A549 (cell line): ENCODE results near the gene KRTAP4-11. TPM values are rescaled to one million over a fixed set of nuclear protein-coding genes. Genes with fewer than 3 reads are reported as not detected.

Experiments used
- ATAC-seq, 2 experiments: fragments of 200-7000 bp in 1 of 2; fragments of >200 bp in 1 of 2; cut with Nextera tagmentation in 1 of 2; cut with Tn5 transposase in 1 of 2; 3 replicates each; pipeline versions ENCODE4 v1.8.0 to v1.9.1; 2018 to 2020; ENCODE audit warnings: mild to moderate bottlenecking in 1 of 2, moderate library complexity in 1 of 2
- CTCF ChIA-PET: fragments of 300-600 bp; sonication (Branson Sonifier 250); formaldehyde crosslinking; extraction: SDS; loops from one replicate; lab custom pipeline; 2021; ENCODE audit warnings: antibody characterized with exemption, inconsistent platforms; lab: Yijun Ruan, JAX
- POLR2A ChIA-PET: fragments of 350-600 bp; formaldehyde crosslinking; extraction: SDS; loops from one replicate; lab custom pipeline; 2021; ENCODE audit warnings: antibody characterized with exemption, inconsistent platforms; lab: Yijun Ruan, JAX
- DNase-seq, 2 experiments: peaks; one replicate each; pipeline versions ENCODE4 v3.0.0 to v3.0.0-alpha.2; 2011 to 2016; ENCODE audit warnings: low read depth in 1 of 2, low spot score in 1 of 2
- FAIRE-seq: peaks from 2 replicates; lab custom pipeline; 2011; peaks lifted over from hg19 to GRCh38; lab: Jason Lieb, UNC
- H3K27ac ChIP-seq, 2 experiments: fragments of >200 bp; sonication (Bioruptor Twin); formaldehyde crosslinking; 3 replicates each; pipeline ENCODE4 v1.5.1; 2016 to 2017
- H3K4me1 ChIP-seq: fragments of >200 bp; sonication (Bioruptor Twin); formaldehyde crosslinking; 3 replicates; pipeline ENCODE4 v1.6.1; 2016
- H3K4me2 ChIP-seq: fragments of >200 bp; sonication (Bioruptor Twin); formaldehyde crosslinking; 3 replicates; pipeline ENCODE4 v1.6.1; 2016
- H3K4me3 ChIP-seq: fragments of >200 bp; sonication (Bioruptor Twin); formaldehyde crosslinking; 3 replicates; pipeline ENCODE4 v1.5.1; 2016
- H3K9me3 ChIP-seq: fragments of >200 bp; sonication (Bioruptor Twin); formaldehyde crosslinking; 3 replicates; pipeline ENCODE4 v1.6.1; 2016
- CBX8 ChIP-seq: fragments of 200-600 bp; sonication (generic); IDR thresholded peaks from 2 replicates; pipeline ENCODE4 v1.6.1; 2016
- CHD2 ChIP-seq: fragments of 150-350 bp; IDR thresholded peaks from 2 replicates; pipeline ENCODE4 v1.6.1; 2014; ENCODE audit warnings: low read length; ENCODE audit not compliant: partially characterized antibody
- CHD4 ChIP-seq: fragments of 200-600 bp; sonication (generic); IDR thresholded peaks from 2 replicates; pipeline ENCODE4 v1.6.1; 2016; ENCODE audit warnings: antibody characterized with exemption, mild to moderate bottlenecking, borderline replicate concordance
- ELK1 ChIP-seq: fragments of 150-350 bp; IDR thresholded peaks from 2 replicates; pipeline ENCODE4 v1.6.1; 2014; ENCODE audit warnings: low read depth, mild to moderate bottlenecking, low read length
- ESRRA ChIP-seq: fragments of 150-350 bp; IDR thresholded peaks from 2 replicates; pipeline ENCODE4 v1.6.1; 2014; ENCODE audit warnings: mild to moderate bottlenecking, low read length, borderline replicate concordance
- FOSL2 ChIP-seq, 2 experiments: fragments of 450-650 bp in 1 of 2; fragments of >200 bp in 1 of 2; sonication (Bioruptor Twin) in 1 of 2; formaldehyde crosslinking; IDR thresholded peaks; 2 replicates each; pipeline versions ENCODE4 v1.5.0 to v1.6.1; 2016 to 2020; ENCODE audit warnings: mild to moderate bottlenecking in 1 of 2, moderate library complexity in 1 of 2
- FOXS1 ChIP-seq: fragments of 250-450 bp; sonication (Bioruptor Pico); IDR thresholded peaks from 2 replicates; pipeline ENCODE4 v1.5.0; 2020; ENCODE audit warnings: mild to moderate bottlenecking, moderate library complexity
- HEYL ChIP-seq: fragments of 250-450 bp; sonication (Bioruptor Pico); IDR thresholded peaks from 2 replicates; pipeline ENCODE4 v1.8.0; 2021; ENCODE audit warnings: mild to moderate bottlenecking, moderate library complexity
- HOXB13 ChIP-seq: fragments of 250-450 bp; sonication (Bioruptor Pico); IDR thresholded peaks from 2 replicates; pipeline ENCODE4 v1.5.0; 2020; ENCODE audit warnings: low read depth, mild to moderate bottlenecking, moderate library complexity
- JUN ChIP-seq, 2 experiments: fragments of >200 bp; sonication (Bioruptor Twin); formaldehyde crosslinking; IDR thresholded peaks; 2 replicates in 1 of 2; 3 replicates in 1 of 2; pipeline ENCODE4 v1.6.1; 2016 to 2017
- JUNB ChIP-seq: fragments of >200 bp; sonication (Bioruptor Twin); formaldehyde crosslinking; IDR thresholded peaks from 2 replicates; pipeline ENCODE4 v1.6.1; 2016
- KDM1A ChIP-seq: fragments of 200-600 bp; sonication (generic); IDR thresholded peaks from 2 replicates; pipeline ENCODE4 v1.6.1; 2016; ENCODE audit warnings: low read depth, mild to moderate bottlenecking
- PHF8 ChIP-seq: fragments of 200-600 bp; sonication (generic); IDR thresholded peaks from 2 replicates; pipeline ENCODE4 v1.6.1; 2016; ENCODE audit warnings: low read depth, mild to moderate bottlenecking, antibody characterized with exemption, moderate library complexity, borderline replicate concordance
- RAD21 ChIP-seq, 2 experiments: fragments of >200 bp in 1 of 2; sonication (Bioruptor Twin) in 1 of 2; formaldehyde crosslinking in 1 of 2; IDR thresholded peaks in 1 of 2; conservative IDR thresholded peaks in 1 of 2; 2 replicates in 1 of 2; 3 replicates in 1 of 2; pipeline ENCODE4 v1.6.1; 2012 to 2018; ENCODE audit warnings: inconsistent platforms in 1 of 2
- RCOR1 ChIP-seq: fragments of 150-350 bp; IDR thresholded peaks from 2 replicates; pipeline ENCODE4 v1.6.1; 2014; ENCODE audit warnings: antibody characterized with exemption, low read length, low read depth
- RFX5 ChIP-seq: fragments of 450-650 bp; IDR thresholded peaks from 2 replicates; pipeline ENCODE4 v1.7.1; 2014; ENCODE audit warnings: antibody characterized with exemption, mild to moderate bottlenecking, moderate library complexity
- ZNF302 ChIP-seq: fragments of 250-450 bp; sonication (Bioruptor Pico); IDR thresholded peaks from 2 replicates; pipeline ENCODE4 v1.9.0; 2021; ENCODE audit warnings: inconsistent platforms, mild to moderate bottlenecking, moderate library complexity
- ZSCAN20 ChIP-seq: fragments of 250-450 bp; sonication (Bioruptor Pico); IDR thresholded peaks from 2 replicates; pipeline ENCODE4 v1.8.0; 2022; ENCODE audit warnings: mild to moderate bottlenecking, moderate library complexity
- polyA plus RNA-seq, 4 experiments: library from polyadenylated mRNA; depleted of rRNA in 3 of 4; stranded (reverse); fragments of >200 nt; fragmentation: RNase III in 1 of 4; extraction: RNeasy Plus Mini Kit Qiagen cat#74134 plus additional on column Dnase treatment in 1 of 4; gene quantifications; 2 replicates in 3 of 4; 3 replicates in 1 of 4; pipeline ENCODE4 v1.2.3, GENCODE V29; 2011 to 2017

Gene KRTAP4-11
- polyA plus RNA-seq, 2 of the 4 experiments (the other 2 are of a cell fraction): not detected

DNA sequence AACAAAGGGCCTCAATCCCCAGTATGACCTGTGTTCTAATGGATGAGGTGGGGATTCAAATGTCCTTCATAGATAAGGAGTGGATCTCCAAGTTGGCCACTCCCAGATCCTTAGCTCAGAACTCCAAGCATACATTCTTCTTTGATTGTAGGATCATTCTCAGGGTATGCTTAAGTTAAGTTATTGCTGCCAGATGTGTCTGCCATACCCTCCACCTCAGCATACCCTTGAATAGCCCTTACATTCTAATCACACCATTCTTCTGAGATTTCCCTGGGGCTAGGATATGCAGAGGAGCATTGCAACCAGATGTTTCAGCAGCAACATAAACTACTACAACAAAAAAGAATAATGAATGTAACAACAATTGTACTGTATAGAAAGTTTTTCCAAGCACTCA is 50.9 kb downstream of the KRTAP4-11 start:
- POLR2A ChIA-PET: no interaction called here
- no peak for TF ChIP-seq CHD4
- TF ChIP-seq RCOR1: no peak
- TF ChIP-seq ESRRA: no peak
- no peak for TF ChIP-seq HOXB13 (CRISPR knock-in tag)
- no peak for TF ChIP-seq RFX5
- no peak for TF ChIP-seq KDM1A
- TF ChIP-seq CHD2: no peak
- no peak for TF ChIP-seq JUN (IDR thresholded peaks at IDR 0.05)
- no peak for TF ChIP-seq RAD21 (conservative IDR thresholded peaks at IDR 0.05 in 1 of 2, IDR thresholded peaks at IDR 0.05 in 1 of 2)
- no peak for TF ChIP-seq FOSL2 (IDR thresholded peaks at IDR 0.05)
- no peak for TF ChIP-seq FOSL2 (CRISPR knock-in tag; IDR thresholded peaks at IDR 0.05)
- no peak for TF ChIP-seq FOXS1 (CRISPR knock-in tag)
- TF ChIP-seq PHF8: no peak
- no peak for TF ChIP-seq HEYL (CRISPR knock-in tag)
- no peak for TF ChIP-seq JUNB
- TF ChIP-seq CBX8: no peak
- no peak for TF ChIP-seq ZSCAN20 (CRISPR knock-in tag)
- TF ChIP-seq ELK1: no peak
- no peak for TF ChIP-seq ZNF302 (CRISPR knock-in tag)
- no peak for DNase-seq
- no peak for ATAC-seq
- no peak overlapping the region for H3K4me3 ChIP-seq
- CTCF ChIA-PET: interaction anchor here (1.7 to 2.5 kb wide), 2 partner anchors 8 to 158 kb away, joined by 4 to 6 read pairs; no protein-coding TSS in a partner anchor
- no peak overlapping the region for H3K27ac ChIP-seq
- H3K4me2 ChIP-seq: no peak overlapping the region
- H3K9me3 ChIP-seq: no peaks in the 10 kb centered on the region
- H3K4me1 ChIP-seq: peaks cover 10% of the 10 kb centered on the region
- peak; percentile 56 for FAIRE-seq

Other genes starting within 250 kb of the KRTAP4-11 start
Only the 30 nearest of the 38 such genes appear.
- not detected in 2 replicates for gene KRT40, start 134.0 kb downstream of the KRTAP4-11 start, polyA plus RNA-seq (2011; rRNA removed)
- not detected in 3 replicates for gene KRT40, start 134.0 kb downstream of the KRTAP4-11 start, polyA plus RNA-seq (2017; fragmentation: RNase III; extraction: RNeasy Plus Mini Kit Qiagen cat#74134 plus additional on column Dnase treatment)
- gene KRTAP3-3, start 124.2 kb downstream of the KRTAP4-11 start, polyA plus RNA-seq (2011; rRNA removed): not detected in 2 replicates
- gene KRTAP3-3, start 124.2 kb downstream of the KRTAP4-11 start, polyA plus RNA-seq (2017; fragmentation: RNase III; extraction: RNeasy Plus Mini Kit Qiagen cat#74134 plus additional on column Dnase treatment): not detected in 3 replicates
- not detected in 2 replicates for gene KRTAP3-2, start 118.5 kb downstream of the KRTAP4-11 start, polyA plus RNA-seq (2011; rRNA removed)
- gene KRTAP3-2, start 118.5 kb downstream of the KRTAP4-11 start, polyA plus RNA-seq (2017; fragmentation: RNase III; extraction: RNeasy Plus Mini Kit Qiagen cat#74134 plus additional on column Dnase treatment): not detected in 3 replicates
- gene KRTAP3-1, start 109.2 kb downstream of the KRTAP4-11 start, polyA plus RNA-seq (2011; rRNA removed): not detected in 2 replicates
- not detected in 3 replicates for gene KRTAP3-1, start 109.2 kb downstream of the KRTAP4-11 start, polyA plus RNA-seq (2017; fragmentation: RNase III; extraction: RNeasy Plus Mini Kit Qiagen cat#74134 plus additional on column Dnase treatment)
- gene KRTAP1-5, start 91.2 kb downstream of the KRTAP4-11 start, polyA plus RNA-seq (2011; rRNA removed): not detected in 2 replicates
- gene KRTAP1-5, start 91.2 kb downstream of the KRTAP4-11 start, polyA plus RNA-seq (2017; fragmentation: RNase III; extraction: RNeasy Plus Mini Kit Qiagen cat#74134 plus additional on column Dnase treatment): not detected in 3 replicates
- not detected in 2 replicates for gene KRTAP1-4, start 88.2 kb downstream of the KRTAP4-11 start, polyA plus RNA-seq (2011; rRNA removed)
- gene KRTAP1-4, start 88.2 kb downstream of the KRTAP4-11 start, polyA plus RNA-seq (2017; fragmentation: RNase III; extraction: RNeasy Plus Mini Kit Qiagen cat#74134 plus additional on column Dnase treatment): not detected in 3 replicates
- gene KRTAP1-3, start 83.5 kb downstream of the KRTAP4-11 start, polyA plus RNA-seq (2011; rRNA removed): not detected in 2 replicates
- gene KRTAP1-3, start 83.5 kb downstream of the KRTAP4-11 start, polyA plus RNA-seq (2017; fragmentation: RNase III; extraction: RNeasy Plus Mini Kit Qiagen cat#74134 plus additional on column Dnase treatment): not detected in 3 replicates
- gene KRTAP1-1, start 76.9 kb downstream of the KRTAP4-11 start, polyA plus RNA-seq (2011; rRNA removed): not detected in 2 replicates
- gene KRTAP1-1, start 76.9 kb downstream of the KRTAP4-11 start, polyA plus RNA-seq (2017; fragmentation: RNase III; extraction: RNeasy Plus Mini Kit Qiagen cat#74134 plus additional on column Dnase treatment): not detected in 3 replicates
- gene KRTAP2-1, start 71.1 kb downstream of the KRTAP4-11 start, polyA plus RNA-seq (2011; rRNA removed): not detected in 2 replicates
- gene KRTAP2-1, start 71.1 kb downstream of the KRTAP4-11 start, polyA plus RNA-seq (2017; fragmentation: RNase III; extraction: RNeasy Plus Mini Kit Qiagen cat#74134 plus additional on column Dnase treatment): not detected in 3 replicates
- not detected in 2 replicates for gene KRTAP2-2, start 63.1 kb downstream of the KRTAP4-11 start, polyA plus RNA-seq (2011; rRNA removed)
- gene KRTAP2-2, start 63.1 kb downstream of the KRTAP4-11 start, polyA plus RNA-seq (2017; fragmentation: RNase III; extraction: RNeasy Plus Mini Kit Qiagen cat#74134 plus additional on column Dnase treatment): not detected in 3 replicates
- gene KRTAP2-3, start 58.3 kb downstream of the KRTAP4-11 start, polyA plus RNA-seq (2011; rRNA removed): not detected in 2 replicates
- 0.10 TPM in 1 of 3 replicates, not detected in the others for gene KRTAP2-3, start 58.3 kb downstream of the KRTAP4-11 start, polyA plus RNA-seq (2017; fragmentation: RNase III; extraction: RNeasy Plus Mini Kit Qiagen cat#74134 plus additional on column Dnase treatment)
- gene KRTAP2-4, start 52.5 kb downstream of the KRTAP4-11 start, polyA plus RNA-seq (2011; rRNA removed): not detected in 2 replicates
- not detected in 3 replicates for gene KRTAP2-4, start 52.5 kb downstream of the KRTAP4-11 start, polyA plus RNA-seq (2017; fragmentation: RNase III; extraction: RNeasy Plus Mini Kit Qiagen cat#74134 plus additional on column Dnase treatment)
- gene KRTAP4-7, start 34.2 kb downstream of the KRTAP4-11 start, polyA plus RNA-seq (2011; rRNA removed): not detected in 2 replicates
- gene KRTAP4-7, start 34.2 kb downstream of the KRTAP4-11 start, polyA plus RNA-seq (2017; fragmentation: RNase III; extraction: RNeasy Plus Mini Kit Qiagen cat#74134 plus additional on column Dnase treatment): not detected in 3 replicates
- not detected in 2 replicates for gene KRTAP4-8, start 20.2 kb downstream of the KRTAP4-11 start, polyA plus RNA-seq (2011; rRNA removed)
- gene KRTAP4-8, start 20.2 kb downstream of the KRTAP4-11 start, polyA plus RNA-seq (2017; fragmentation: RNase III; extraction: RNeasy Plus Mini Kit Qiagen cat#74134 plus additional on column Dnase treatment): not detected in 3 replicates
- not detected in 2 replicates for gene KRTAP4-16, start 16.2 kb downstream of the KRTAP4-11 start, polyA plus RNA-seq (2011; rRNA removed)
- gene KRTAP4-16, start 16.2 kb downstream of the KRTAP4-11 start, polyA plus RNA-seq (2017; fragmentation: RNase III; extraction: RNeasy Plus Mini Kit Qiagen cat#74134 plus additional on column Dnase treatment): not detected in 3 replicates
- gene KRTAP4-9, start 13.0 kb downstream of the KRTAP4-11 start, polyA plus RNA-seq (2011; rRNA removed): not detected in 2 replicates
- not detected in 3 replicates for gene KRTAP4-9, start 13.0 kb downstream of the KRTAP4-11 start, polyA plus RNA-seq (2017; fragmentation: RNase III; extraction: RNeasy Plus Mini Kit Qiagen cat#74134 plus additional on column Dnase treatment)
- gene KRTAP4-12, start 5.8 kb upstream of the KRTAP4-11 start, polyA plus RNA-seq (2011; rRNA removed): not detected in 2 replicates
- gene KRTAP4-12, start 5.8 kb upstream of the KRTAP4-11 start, polyA plus RNA-seq (2017; fragmentation: RNase III; extraction: RNeasy Plus Mini Kit Qiagen cat#74134 plus additional on column Dnase treatment): not detected in 3 replicates
- gene KRTAP4-6, start 22.2 kb upstream of the KRTAP4-11 start, polyA plus RNA-seq (2011; rRNA removed): not detected in 2 replicates
- not detected in 3 replicates for gene KRTAP4-6, start 22.2 kb upstream of the KRTAP4-11 start, polyA plus RNA-seq (2017; fragmentation: RNase III; extraction: RNeasy Plus Mini Kit Qiagen cat#74134 plus additional on column Dnase treatment)
- gene KRTAP4-5, start 31.5 kb upstream of the KRTAP4-11 start, polyA plus RNA-seq (2011; rRNA removed): not detected in 2 replicates
- gene KRTAP4-5, start 31.5 kb upstream of the KRTAP4-11 start, polyA plus RNA-seq (2017; fragmentation: RNase III; extraction: RNeasy Plus Mini Kit Qiagen cat#74134 plus additional on column Dnase treatment): not detected in 3 replicates
- gene KRTAP4-4, start 42.4 kb upstream of the KRTAP4-11 start, polyA plus RNA-seq (2011; rRNA removed): not detected in 2 replicates
- gene KRTAP4-4, start 42.4 kb upstream of the KRTAP4-11 start, polyA plus RNA-seq (2017; fragmentation: RNase III; extraction: RNeasy Plus Mini Kit Qiagen cat#74134 plus additional on column Dnase treatment): not detected in 3 replicates
- not detected in 2 replicates for gene KRTAP4-3, start 49.8 kb upstream of the KRTAP4-11 start, polyA plus RNA-seq (2011; rRNA removed)
- gene KRTAP4-3, start 49.8 kb upstream of the KRTAP4-11 start, polyA plus RNA-seq (2017; fragmentation: RNase III; extraction: RNeasy Plus Mini Kit Qiagen cat#74134 plus additional on column Dnase treatment): not detected in 3 replicates
- not detected in 2 replicates for gene KRTAP4-2, start 59.8 kb upstream of the KRTAP4-11 start, polyA plus RNA-seq (2011; rRNA removed)
- not detected in 3 replicates for gene KRTAP4-2, start 59.8 kb upstream of the KRTAP4-11 start, polyA plus RNA-seq (2017; fragmentation: RNase III; extraction: RNeasy Plus Mini Kit Qiagen cat#74134 plus additional on column Dnase treatment)
- gene KRTAP4-1, start 66.5 kb upstream of the KRTAP4-11 start, polyA plus RNA-seq (2011; rRNA removed): 0.32 TPM in 2 replicates
- gene KRTAP4-1, start 66.5 kb upstream of the KRTAP4-11 start, polyA plus RNA-seq (2017; fragmentation: RNase III; extraction: RNeasy Plus Mini Kit Qiagen cat#74134 plus additional on column Dnase treatment): 0.12 TPM in 2 of 3 replicates, not detected in the other
- not detected in 2 replicates for gene KRTAP9-1, start 71.5 kb upstream of the KRTAP4-11 start, polyA plus RNA-seq (2011; rRNA removed)
- gene KRTAP9-1, start 71.5 kb upstream of the KRTAP4-11 start, polyA plus RNA-seq (2017; fragmentation: RNase III; extraction: RNeasy Plus Mini Kit Qiagen cat#74134 plus additional on column Dnase treatment): not detected in 3 replicates
- not detected in 2 replicates for gene KRTAP9-2, start 108.3 kb upstream of the KRTAP4-11 start, polyA plus RNA-seq (2011; rRNA removed)
- gene KRTAP9-2, start 108.3 kb upstream of the KRTAP4-11 start, polyA plus RNA-seq (2017; fragmentation: RNase III; extraction: RNeasy Plus Mini Kit Qiagen cat#74134 plus additional on column Dnase treatment): not detected in 3 replicates
- gene KRTAP9-3, start 114.1 kb upstream of the KRTAP4-11 start, polyA plus RNA-seq (2011; rRNA removed): not detected in 2 replicates
- gene KRTAP9-3, start 114.1 kb upstream of the KRTAP4-11 start, polyA plus RNA-seq (2017; fragmentation: RNase III; extraction: RNeasy Plus Mini Kit Qiagen cat#74134 plus additional on column Dnase treatment): not detected in 3 replicates
- gene KRTAP9-8, start 119.6 kb upstream of the KRTAP4-11 start, polyA plus RNA-seq (2011; rRNA removed): not detected in 2 replicates
- not detected in 3 replicates for gene KRTAP9-8, start 119.6 kb upstream of the KRTAP4-11 start, polyA plus RNA-seq (2017; fragmentation: RNase III; extraction: RNeasy Plus Mini Kit Qiagen cat#74134 plus additional on column Dnase treatment)
- gene KRTAP9-4, start 131.3 kb upstream of the KRTAP4-11 start, polyA plus RNA-seq (2011; rRNA removed): not detected in 2 replicates
- not detected in 3 replicates for gene KRTAP9-4, start 131.3 kb upstream of the KRTAP4-11 start, polyA plus RNA-seq (2017; fragmentation: RNase III; extraction: RNeasy Plus Mini Kit Qiagen cat#74134 plus additional on column Dnase treatment)
- gene KRTAP9-9, start 137.0 kb upstream of the KRTAP4-11 start, polyA plus RNA-seq (2011; rRNA removed): not detected in 2 replicates
- not detected in 3 replicates for gene KRTAP9-9, start 137.0 kb upstream of the KRTAP4-11 start, polyA plus RNA-seq (2017; fragmentation: RNase III; extraction: RNeasy Plus Mini Kit Qiagen cat#74134 plus additional on column Dnase treatment)
- gene KRTAP9-6, start 147.0 kb upstream of the KRTAP4-11 start, polyA plus RNA-seq (2011; rRNA removed): not detected in 2 replicates
- not detected in 3 replicates for gene KRTAP9-6, start 147.0 kb upstream of the KRTAP4-11 start, polyA plus RNA-seq (2017; fragmentation: RNase III; extraction: RNeasy Plus Mini Kit Qiagen cat#74134 plus additional on column Dnase treatment)